DOHH2 (cell line): ENCODE data around the gene C17orf100.

Experiments used
- EZH2phosphoT487 ChIP-seq: fragments of 200-600 bp; sonication (generic); IDR thresholded peaks from 2 replicates; pipeline ENCODE4 v1.6.1; 2017; ENCODE audit warnings: borderline replicate concordance, mild to moderate bottlenecking, antibody characterized with exemption, low read length, moderate library complexity, mixed read lengths
- TF ChIP-seq, protein P1 (sequence below): fragments of 200-600 bp; sonication (generic); IDR thresholded peaks from one replicate; pipeline ENCODE4 v1.5.1; 2014; ENCODE audit warnings: antibody characterized with exemption, mild to moderate bottlenecking, low read depth, low read length; ENCODE audit not compliant: poor library complexity, severe bottlenecking

- TF ChIP-seq, protein P1, sequence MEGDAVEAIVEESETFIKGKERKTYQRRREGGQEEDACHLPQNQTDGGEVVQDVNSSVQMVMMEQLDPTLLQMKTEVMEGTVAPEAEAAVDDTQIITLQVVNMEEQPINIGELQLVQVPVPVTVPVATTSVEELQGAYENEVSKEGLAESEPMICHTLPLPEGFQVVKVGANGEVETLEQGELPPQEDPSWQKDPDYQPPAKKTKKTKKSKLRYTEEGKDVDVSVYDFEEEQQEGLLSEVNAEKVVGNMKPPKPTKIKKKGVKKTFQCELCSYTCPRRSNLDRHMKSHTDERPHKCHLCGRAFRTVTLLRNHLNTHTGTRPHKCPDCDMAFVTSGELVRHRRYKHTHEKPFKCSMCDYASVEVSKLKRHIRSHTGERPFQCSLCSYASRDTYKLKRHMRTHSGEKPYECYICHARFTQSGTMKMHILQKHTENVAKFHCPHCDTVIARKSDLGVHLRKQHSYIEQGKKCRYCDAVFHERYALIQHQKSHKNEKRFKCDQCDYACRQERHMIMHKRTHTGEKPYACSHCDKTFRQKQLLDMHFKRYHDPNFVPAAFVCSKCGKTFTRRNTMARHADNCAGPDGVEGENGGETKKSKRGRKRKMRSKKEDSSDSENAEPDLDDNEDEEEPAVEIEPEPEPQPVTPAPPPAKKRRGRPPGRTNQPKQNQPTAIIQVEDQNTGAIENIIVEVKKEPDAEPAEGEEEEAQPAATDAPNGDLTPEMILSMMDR = no peak
- no peak for TF ChIP-seq EZH2phosphoT487
Observed at GRCh38 chr17:6661464-6661848, 9.9 kb downstream of the C17orf100 start.
